Muscle of leg (tissue), 11 donors: ENCODE data around the gene CDH13. TPM values are rescaled to one million over a fixed set of nuclear protein-coding genes. Genes with fewer than 3 reads are reported as not detected.

ENCODE experiments used
- DNase-seq: peaks from one replicate; pipeline ENCODE4 v3.0.0; 2013
- H3K27ac ChIP-seq: one replicate; pipeline ENCODE4 v1.5.1; 2013; ENCODE audit warnings: mild to moderate bottlenecking, low read length, control low read depth
- H3K27me3 ChIP-seq: one replicate; pipeline ENCODE4 v1.6.1; 2013; ENCODE audit warnings: low read length; ENCODE audit not compliant: control insufficient read depth, insufficient read depth
- H3K36me3 ChIP-seq: one replicate; pipeline ENCODE4 v1.6.1; 2013; ENCODE audit warnings: low read length; ENCODE audit not compliant: control insufficient read depth, insufficient read depth
- H3K4me1 ChIP-seq: one replicate; pipeline ENCODE4 v1.6.1; 2013; ENCODE audit warnings: low read length; ENCODE audit not compliant: control insufficient read depth, insufficient read depth
- H3K4me3 ChIP-seq: one replicate; pipeline ENCODE4 v1.5.1; 2013; ENCODE audit warnings: low read length, control low read depth
- H3K9me3 ChIP-seq: replicated peaks from 2 replicates; pipeline ENCODE4 v1.6.1; 2013; ENCODE audit warnings: low read depth, low read length; ENCODE audit not compliant: control insufficient read depth
- WGBS: methylation state at CpG from one replicate; pipeline ENCODE4 v1.1.5; 2013; ENCODE audit warnings: missing lambda C conversion rate; ENCODE audit not compliant: insufficient coverage; 5-methylcytosine and 5-hydroxymethylcytosine counted together
- polyA plus RNA-seq, 8 donors: library from polyadenylated mRNA; unstranded; fragments of 120-200 nt; gene quantifications; one replicate each; pipeline versions ENCODE4 v1.2.1 to v1.2.3, GENCODE V29; 2013; ENCODE audit warnings: inconsistent platforms in 1 of 8, low replicate concordance in 1 of 8; ENCODE audit not compliant: insufficient read length in 8 of 8, insufficient read depth in 1 of 8
- total RNA-seq: library from RNA; stranded (reverse); fragments of 120-200 nt; gene quantifications from one replicate; pipeline ENCODE4 v1.2.4, GENCODE V29; 2013

Gene CDH13
- total and polyA plus RNA-seq, 9 donors: 30.5 to 55.7 (median 47.9) TPM

DNA sequence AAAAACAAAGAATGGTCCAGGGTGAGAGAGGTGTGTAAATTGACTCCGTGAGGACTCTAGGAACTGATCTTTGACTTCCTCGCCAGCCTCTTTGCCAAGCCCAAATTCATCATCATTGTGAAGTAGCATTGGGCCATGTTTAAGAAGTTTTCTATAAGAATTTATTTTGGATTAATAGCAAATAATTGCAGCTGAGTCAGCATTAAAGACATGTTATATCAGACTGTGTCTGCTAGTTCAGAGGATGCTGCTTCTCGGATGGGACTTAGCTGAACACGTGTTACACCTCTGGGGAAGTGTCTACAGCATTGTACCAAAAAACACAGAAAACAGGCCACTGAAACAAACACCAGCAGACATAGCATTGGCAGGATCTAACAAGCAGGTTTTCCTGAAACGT lies 366.6 kb downstream of the CDH13 start:
- no peak overlapping the region for H3K27ac ChIP-seq
- peaks cover 2% of the 10 kb centered on the region for H3K4me1 ChIP-seq
- H3K27me3 ChIP-seq: no peaks in the 10 kb centered on the region
- 56% methylated on average over 2 of the region's 5 CpGs for WGBS
- H3K36me3 ChIP-seq: no peaks in the 10 kb centered on the region
- no peak overlapping the region for H3K4me3 ChIP-seq
- H3K9me3 ChIP-seq: no peaks in the 10 kb centered on the region
- peak; percentile 21 for DNase-seq

DNA sequence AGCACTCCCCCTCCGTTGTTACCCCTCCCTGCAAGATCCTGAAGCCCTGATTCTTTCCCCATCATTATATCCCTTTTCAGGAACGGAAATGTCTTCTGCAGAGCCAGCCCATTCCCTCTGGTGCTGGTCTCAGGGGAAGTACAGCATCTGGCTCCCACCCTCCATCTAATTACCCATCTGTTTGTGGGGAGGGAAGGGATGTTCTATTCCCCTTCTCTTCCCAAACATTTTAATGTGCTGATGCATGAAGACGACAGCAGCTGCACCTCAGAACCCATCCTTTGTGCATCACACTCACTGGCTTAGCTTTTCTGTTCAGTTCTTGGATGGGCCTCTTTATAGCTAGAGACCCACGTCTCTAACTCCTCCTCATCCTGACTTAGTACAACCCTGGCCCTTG lies 367.2 kb downstream of the CDH13 start:
- H3K27ac ChIP-seq: no peak overlapping the region
- DNase-seq: peak; percentile 20
- no peaks in the 10 kb centered on the region for H3K36me3 ChIP-seq
- 24% methylated on average over 2 of the region's 4 CpGs for WGBS
- peaks cover 2% of the 10 kb centered on the region for H3K4me1 ChIP-seq
- no peaks in the 10 kb centered on the region for H3K9me3 ChIP-seq
- no peaks in the 10 kb centered on the region for H3K27me3 ChIP-seq
- no peak overlapping the region for H3K4me3 ChIP-seq

DNA sequence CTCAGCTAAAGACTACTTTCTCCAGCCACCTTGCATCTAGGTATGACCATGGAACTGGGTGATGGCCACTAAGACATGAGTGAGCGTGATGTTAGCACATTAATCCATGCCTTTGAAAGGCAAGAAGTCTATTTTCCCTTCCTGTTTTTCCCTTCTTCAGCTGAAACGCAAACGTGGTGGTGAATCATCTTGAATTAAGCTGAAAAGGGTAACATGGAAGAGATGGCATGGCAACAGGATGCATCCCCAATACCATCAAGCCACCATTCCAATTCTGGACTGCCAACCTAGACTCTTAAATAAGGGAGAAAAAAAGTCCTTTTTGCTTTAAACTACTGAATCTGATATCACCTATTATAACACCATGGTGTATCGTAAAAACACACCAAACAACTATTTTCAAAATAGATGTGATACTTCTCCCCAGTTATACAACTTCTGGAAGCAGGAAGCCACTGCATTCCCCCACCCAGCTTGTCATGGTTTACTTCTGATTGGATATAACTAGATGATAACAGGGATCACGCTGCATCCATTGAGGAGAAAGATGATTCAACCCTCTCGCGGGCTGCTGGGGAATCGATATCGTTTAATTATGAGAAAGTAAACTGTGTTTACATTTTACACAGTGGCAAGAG lies 368.6 kb downstream of the CDH13 start:
- H3K27ac ChIP-seq: peak overlapping the region; percentile 43
- H3K4me3 ChIP-seq: no peak overlapping the region
- H3K36me3 ChIP-seq: no peaks in the 10 kb centered on the region
- no peaks in the 10 kb centered on the region for H3K9me3 ChIP-seq
- no peak for DNase-seq
- WGBS: no CpG with 5 or more reads among the region's 9 CpGs
- H3K27me3 ChIP-seq: no peaks in the 10 kb centered on the region
- peaks cover 2% of the 10 kb centered on the region for H3K4me1 ChIP-seq

DNA sequence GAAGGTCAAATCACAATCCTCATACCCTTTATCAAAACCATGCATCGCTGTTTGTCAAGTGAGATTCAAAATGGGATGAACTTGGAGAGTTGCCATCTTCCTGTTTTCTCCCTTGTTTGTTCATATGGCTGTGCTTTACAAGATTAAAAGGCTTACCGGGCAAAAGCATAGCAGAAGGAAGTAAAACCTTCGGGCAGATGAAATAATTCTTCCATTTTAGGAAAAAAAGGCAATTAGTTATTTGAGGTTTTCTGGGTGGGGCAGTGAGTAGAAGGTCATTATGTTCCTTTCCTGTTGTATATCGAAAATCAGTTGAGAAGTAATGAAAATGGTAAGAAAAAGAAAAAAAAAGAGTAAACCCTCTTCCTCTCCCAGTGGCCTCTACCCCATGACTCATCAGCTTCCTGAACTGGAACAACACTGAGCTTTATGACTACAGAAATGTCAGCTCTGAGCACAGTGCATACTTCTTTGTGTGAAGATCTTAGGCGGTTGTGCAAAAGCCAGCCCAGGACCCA lies 369.2 kb downstream of the CDH13 start:
- peak; percentile 25 for DNase-seq
- Histone ChIP-seq H3K27me3 (no peaks in the 10 kb centered on the region), H3K4me3 (no peak overlapping the region), H3K27ac (peak overlapping the region; percentile 43), H3K36me3 (no peaks in the 10 kb centered on the region), H3K4me1 (peaks cover 2% of the 10 kb centered on the region), H3K9me3 (no peaks in the 10 kb centered on the region)
- 71% methylated on average over 1 of the region's 5 CpGs for WGBS

DNA sequence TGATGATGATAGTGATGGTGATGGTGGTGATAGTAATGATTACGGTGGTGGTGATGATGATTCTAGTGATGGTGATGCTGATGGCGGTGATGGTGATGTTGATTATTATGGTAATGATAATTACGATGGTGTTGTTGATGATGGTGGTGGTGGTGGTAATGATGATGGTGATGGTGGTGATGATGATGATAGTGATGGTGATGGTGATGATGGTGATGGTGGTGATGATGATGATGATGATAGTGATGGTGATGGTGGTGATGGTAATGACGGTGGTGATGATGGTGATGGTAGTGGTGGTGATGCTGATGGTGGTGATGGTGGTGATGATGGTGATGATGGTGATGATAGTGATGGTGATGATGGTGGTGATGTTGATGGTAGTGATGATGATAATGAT lies 370.0 kb downstream of the CDH13 start:
- H3K4me1 ChIP-seq: peaks cover 2% of the 10 kb centered on the region
- 99% methylated on average over 4 of the region's 4 CpGs for WGBS
- no peaks in the 10 kb centered on the region for H3K9me3 ChIP-seq
- H3K36me3 ChIP-seq: no peaks in the 10 kb centered on the region
- DNase-seq: no peak
- H3K27ac ChIP-seq: no peak overlapping the region
- no peak overlapping the region for H3K4me3 ChIP-seq
- H3K27me3 ChIP-seq: no peaks in the 10 kb centered on the region

DNA sequence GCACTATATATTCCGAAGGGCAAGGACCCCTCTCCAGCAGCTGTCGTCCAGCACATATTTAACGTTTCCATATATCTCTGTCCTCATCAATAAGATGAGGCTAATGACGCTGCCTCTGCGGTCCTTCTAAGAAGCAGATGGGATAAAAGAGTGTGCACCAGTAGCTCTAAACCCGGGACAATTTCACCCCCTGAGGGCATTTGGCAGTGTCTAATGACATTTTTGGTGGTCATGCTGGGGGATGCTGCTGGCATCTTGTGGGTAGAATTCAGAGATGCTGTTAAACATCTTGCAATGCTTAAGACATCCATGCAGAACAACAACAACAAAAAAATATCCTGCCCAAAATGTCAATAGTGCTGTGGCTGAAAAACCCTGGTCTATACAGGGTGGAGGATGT lies 372.9 kb downstream of the CDH13 start:
- Histone ChIP-seq H3K9me3 (no peaks in the 10 kb centered on the region), H3K4me1 (peaks cover 2% of the 10 kb centered on the region), H3K36me3 (no peaks in the 10 kb centered on the region), H3K27me3 (no peaks in the 10 kb centered on the region), H3K27ac (no peak overlapping the region), H3K4me3 (no peak overlapping the region)
- WGBS: no CpG with 5 or more reads among the region's 6 CpGs
- DNase-seq: no peak

DNA sequence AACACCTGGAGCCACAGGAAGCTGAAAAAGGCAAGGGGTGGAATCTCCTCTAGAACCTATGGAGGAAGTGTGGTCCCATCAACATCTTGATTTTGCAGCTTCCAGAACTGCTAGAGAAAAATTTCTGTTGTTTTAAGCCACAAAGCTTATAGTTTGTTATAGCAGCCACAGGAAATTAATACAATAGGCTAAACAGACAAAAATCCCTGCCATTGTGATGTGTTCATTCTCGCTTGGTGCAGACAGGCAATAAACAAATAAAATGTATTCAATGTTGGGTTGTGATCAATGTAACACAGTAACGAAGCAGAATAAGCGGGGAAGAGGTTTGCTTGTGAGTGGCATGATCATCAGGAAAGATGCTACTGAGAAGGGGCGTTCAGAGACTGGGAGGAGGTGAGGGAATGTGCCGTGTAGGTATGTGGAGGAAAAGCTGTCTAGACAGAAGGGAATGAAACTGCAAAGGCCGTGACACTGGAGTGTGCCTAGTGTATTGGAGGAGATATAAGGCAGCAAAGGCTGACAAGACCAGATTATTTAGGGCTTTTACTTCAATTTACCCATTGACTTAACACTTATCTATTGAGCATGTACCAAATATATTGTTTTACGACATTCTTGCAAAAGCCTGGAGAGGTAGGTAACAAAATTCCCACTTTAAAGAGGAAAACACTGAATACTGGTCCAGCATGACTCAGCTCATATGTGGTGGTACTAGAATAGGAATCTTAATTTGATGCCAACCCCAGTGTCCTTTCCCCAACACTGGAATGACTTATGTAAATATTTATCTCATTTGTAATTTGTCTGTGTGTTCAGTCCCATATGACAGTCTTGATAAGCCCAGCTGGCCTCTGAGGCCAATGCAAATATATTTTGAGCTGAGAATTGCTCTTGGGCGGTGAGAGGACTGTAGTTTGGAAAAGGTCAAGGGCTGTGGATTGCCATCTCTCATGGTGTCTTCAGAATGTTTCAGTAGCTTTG lies 375.9 kb downstream of the CDH13 start:
- WGBS: 72% methylated on average over 4 of the region's 8 CpGs
- Histone ChIP-seq H3K27ac (no peak overlapping the region), H3K4me1 (no peaks in the 10 kb centered on the region)

DNA sequence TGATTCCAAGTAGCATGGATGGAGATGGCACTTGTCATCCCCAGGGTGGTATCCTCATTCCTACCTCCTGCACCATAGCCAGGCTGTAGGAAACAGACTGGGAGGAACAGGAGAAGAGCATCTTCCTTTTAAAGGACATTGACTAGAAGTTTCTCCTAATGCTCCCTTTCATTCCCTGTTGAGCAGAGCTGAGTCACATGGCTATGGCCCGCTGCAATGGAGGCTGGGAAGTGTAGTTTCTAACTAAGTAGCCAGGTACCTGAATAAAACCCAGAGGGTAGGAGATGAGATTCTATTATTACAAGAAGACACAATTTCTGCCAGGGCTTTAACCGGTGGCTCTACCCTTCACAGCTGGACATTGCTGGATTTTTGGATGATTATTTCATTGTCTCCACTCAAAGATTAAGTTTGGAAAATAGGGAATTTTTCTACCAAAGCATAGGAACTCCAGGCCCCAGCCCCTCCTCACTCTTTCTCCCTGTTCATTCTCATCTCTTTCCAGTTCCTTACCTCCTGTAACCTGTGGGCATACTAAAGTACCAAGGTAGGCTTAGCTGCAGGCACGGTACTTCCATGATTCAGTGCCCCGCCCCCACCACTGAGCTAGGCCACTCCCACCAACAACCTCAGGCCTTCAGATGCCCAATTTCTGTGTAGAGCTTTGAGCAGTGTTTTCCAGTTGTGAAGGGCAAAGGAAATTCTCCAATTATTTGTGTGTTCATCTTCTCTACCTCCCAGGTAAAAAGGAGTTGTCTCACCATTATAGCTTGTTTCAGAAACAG lies 378.3 kb downstream of the CDH13 start:
- no peaks in the 10 kb centered on the region for H3K27me3 ChIP-seq
- no CpG with 5 or more reads among the region's 4 CpGs for WGBS
- no peaks in the 10 kb centered on the region for H3K4me1 ChIP-seq
- H3K36me3 ChIP-seq: no peaks in the 10 kb centered on the region
- DNase-seq: no peak
- no peak overlapping the region for H3K4me3 ChIP-seq
- H3K9me3 ChIP-seq: no peaks in the 10 kb centered on the region
- H3K27ac ChIP-seq: no peak overlapping the region

More for the DNA sequence above, 375.9 kb downstream of the CDH13 start:
- no peaks in the 10 kb centered on the region for H3K27me3 ChIP-seq
- no peaks in the 10 kb centered on the region for H3K36me3 ChIP-seq
- H3K9me3 ChIP-seq: no peaks in the 10 kb centered on the region
- no peak overlapping the region for H3K4me3 ChIP-seq
- DNase-seq: no peak

DNA sequence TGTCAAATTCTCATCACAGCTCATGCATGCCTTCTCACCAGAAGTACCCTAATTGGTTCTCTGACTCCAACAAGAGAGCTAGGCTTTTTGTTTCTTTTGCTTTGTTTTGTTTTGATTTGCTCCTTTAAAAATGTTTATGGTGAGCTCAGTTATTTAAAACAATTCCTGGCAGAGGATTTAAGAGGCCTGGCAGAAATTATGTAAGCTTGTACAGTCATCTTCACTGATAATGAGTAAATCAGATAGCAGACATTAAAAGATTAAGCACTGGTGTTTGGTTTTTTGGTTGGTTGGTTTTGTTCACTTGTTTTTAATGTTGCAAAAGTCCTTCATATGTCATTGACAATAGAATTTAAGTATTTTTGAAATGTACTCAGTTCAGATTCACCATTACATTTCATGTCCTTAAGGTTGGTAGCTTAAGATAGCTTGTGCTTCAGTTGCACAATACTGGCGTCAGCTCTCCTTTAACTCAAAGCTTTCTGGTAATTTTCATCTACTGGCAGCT lies 378.9 kb downstream of the CDH13 start:
- Histone ChIP-seq H3K4me1 (no peaks in the 10 kb centered on the region), H3K36me3 (no peaks in the 10 kb centered on the region), H3K4me3 (no peak overlapping the region), H3K9me3 (no peaks in the 10 kb centered on the region), H3K27me3 (no peaks in the 10 kb centered on the region), H3K27ac (no peak overlapping the region)
- 50% methylated on average over 1 of the region's 1 CpG for WGBS
- no peak for DNase-seq
